NK-92 (cell line): Measurements from ENCODE around the gene HSD11B2.

ENCODE experiments used
- DNase-seq: peaks from one replicate; lab custom pipeline; 2025; ENCODE audit not compliant: unreplicated experiment; lab: John Stamatoyannopoulos, UW

The HSD11B2 gene

GRCh38 chr16:67448580-67448979, 17.7 kb downstream of the HSD11B2 start:
- DNase-seq = no peak

GRCh38 chr16:67449336-67449735, 18.4 kb downstream of the HSD11B2 start:
- DNase-seq = no peak

GRCh38 chr16:67449739-67450138, 18.8 kb downstream of the HSD11B2 start:
- DNase-seq = no peak

GRCh38 chr16:67451061-67451703, 20.3 kb downstream of the HSD11B2 start:
- no peak for DNase-seq

- DNase-seq = no peak
Observed at GRCh38 chr16:67451704-67452435, 20.9 kb downstream of the HSD11B2 start.

GRCh38 chr16:67454104-67454503, 23.2 kb downstream of the HSD11B2 start:
- DNase-seq = no peak

GRCh38 chr16:67454852-67455251, 23.9 kb downstream of the HSD11B2 start:
- no peak for DNase-seq

- DNase-seq = no peak
Observed at GRCh38 chr16:67456391-67457081, 25.6 kb downstream of the HSD11B2 start.

- no peak for DNase-seq
Observed at GRCh38 chr16:67457611-67458010, 26.7 kb downstream of the HSD11B2 start.

- no peak for DNase-seq
Observed at GRCh38 chr16:67458121-67458641, 27.3 kb downstream of the HSD11B2 start.

GRCh38 chr16:67459066-67459860, 28.3 kb downstream of the HSD11B2 start:
- DNase-seq = no peak

- no peak for DNase-seq
Observed at GRCh38 chr16:67459861-67460150, 28.9 kb downstream of the HSD11B2 start.

- DNase-seq = no peak
Observed at GRCh38 chr16:67460168-67460567, 29.2 kb downstream of the HSD11B2 start.

- DNase-seq = no peak
Observed at GRCh38 chr16:67460961-67461360, 30.0 kb downstream of the HSD11B2 start.

- DNase-seq = no peak
Observed at GRCh38 chr16:67461600-67462278, 30.8 kb downstream of the HSD11B2 start.

- DNase-seq = no peak
Observed at GRCh38 chr16:67462279-67462655, 31.3 kb downstream of the HSD11B2 start.

GRCh38 chr16:67463059-67463458, 32.1 kb downstream of the HSD11B2 start:
- DNase-seq = no peak

GRCh38 chr16:67463691-67464090, 32.8 kb downstream of the HSD11B2 start:
- no peak for DNase-seq

- DNase-seq = no peak
Observed at GRCh38 chr16:67464565-67464964, 33.6 kb downstream of the HSD11B2 start.

GRCh38 chr16:67466581-67466980, 35.7 kb downstream of the HSD11B2 start:
- DNase-seq = no peak

- DNase-seq = no peak
Observed at GRCh38 chr16:67468731-67469130, 37.8 kb downstream of the HSD11B2 start.
